HepG2 (cell line): ENCODE results near the gene PLCB1. TPM values are rescaled to one million over a fixed set of nuclear protein-coding genes. Genes with fewer than 3 reads are reported as not detected.

ENCODE experiments used
- ATAC-seq: fragments of 200-7000 bp; cut with Tn5 transposase; 3 replicates; pipeline ENCODE4 v1.9.1; 2020; ENCODE audit warnings: mild to moderate bottlenecking, moderate library complexity
- BruUV-seq: library from RNA; stranded (reverse); fragments of 400-500 nt; replicated peaks from 2 replicates; lab custom pipeline; 2021; lab: Mats Ljungman, UMichigan
- CTCF ChIA-PET: fragments of 300-600 bp; formaldehyde crosslinking; extraction: SDS; loops from one replicate; lab custom pipeline; 2021; ENCODE audit warnings: low total read pairs, inconsistent platforms, low intra/inter-chr PET ratio; lab: Yijun Ruan, JAX
- POLR2A ChIA-PET: fragments of 350-600 bp; sonication (Branson Sonifier 250); formaldehyde crosslinking; loops from one replicate; lab custom pipeline; 2020; ENCODE audit warnings: antibody characterized with exemption, inconsistent platforms; lab: Yijun Ruan, JAX
- DNase-seq: peaks from one replicate; pipeline ENCODE4 v3.0.0-alpha.2; 2015; ENCODE audit warnings: low spot score
- FAIRE-seq: peaks from 3 replicates; lab custom pipeline; 2011; peaks lifted over from hg19 to GRCh38; lab: Jason Lieb, UNC
- H2AFZ ChIP-seq: one replicate; pipeline ENCODE4 v1.6.1; 2011; ENCODE audit warnings: low read length, inconsistent platforms
- H3K27ac ChIP-seq: fragments of 300-600 bp; 3 replicates; pipeline ENCODE4 v1.8.0; 2011; ENCODE audit warnings: mixed run types, mild to moderate bottlenecking, mixed read lengths, low read length, inconsistent platforms; ENCODE audit not compliant: insufficient read depth; ENCODE audit errors: extremely low read length
- H3K27me3 ChIP-seq, 2 experiments: fragments of 200-600 bp in 1 of 2; 2 replicates in 1 of 2; 3 replicates in 1 of 2; pipeline versions ENCODE4 v1.6.0 to v1.8.0; 2011; ENCODE audit warnings: low read length in 2 of 2, mild to moderate bottlenecking in 2 of 2, moderate library complexity in 2 of 2, inconsistent platforms in 1 of 2; ENCODE audit not compliant: insufficient read depth in 2 of 2, control insufficient read depth in 1 of 2
- H3K36me3 ChIP-seq, 2 experiments: fragments of 200-600 bp in 1 of 2; replicated peaks in 1 of 2; 2 replicates in 1 of 2; 3 replicates in 1 of 2; pipeline versions ENCODE4 v1.5.1 to v1.8.0; 2011; ENCODE audit warnings: low read length in 2 of 2, inconsistent platforms in 1 of 2; ENCODE audit not compliant: insufficient read depth in 2 of 2, control insufficient read depth in 1 of 2
- H3K4me1 ChIP-seq: 2 replicates; pipeline ENCODE4 v1.5.1; 2012; ENCODE audit warnings: low read length, inconsistent platforms; ENCODE audit not compliant: insufficient read depth
- H3K4me2 ChIP-seq: 2 replicates; pipeline ENCODE4 v1.6.0; 2011; ENCODE audit warnings: low read depth, low read length, inconsistent platforms
- H3K4me3 ChIP-seq, 3 experiments: fragments of 200-600 bp in 1 of 3; sonication (generic), shearing (Covaris generic) in 1 of 3; replicated peaks in 1 of 3; 2 replicates each; pipeline ENCODE4 v1.5.1; 2011 to 2016; ENCODE audit warnings: low read length in 3 of 3, inconsistent platforms in 2 of 3, low read depth in 2 of 3, mild to moderate bottlenecking in 2 of 3, control low read depth in 1 of 3, mixed read lengths in 1 of 3; ENCODE audit not compliant: insufficient read depth in 1 of 3
- H3K79me2 ChIP-seq: one replicate; pipeline ENCODE4 v1.6.1; 2011; ENCODE audit warnings: low read length, inconsistent platforms; ENCODE audit not compliant: insufficient read depth
- H3K9ac ChIP-seq: 2 replicates; pipeline ENCODE4 v1.6.0; 2011; ENCODE audit warnings: mild to moderate bottlenecking, low read depth, low read length, inconsistent platforms; ENCODE audit not compliant: insufficient read depth
- H3K9me3 ChIP-seq: 2 replicates; pipeline ENCODE4 v1.5.1; 2012; ENCODE audit warnings: mild to moderate bottlenecking, low read length
- H4K20me1 ChIP-seq: 2 replicates; pipeline ENCODE4 v1.6.0; 2011; ENCODE audit warnings: inconsistent platforms, mild to moderate bottlenecking, low read length, moderate library complexity; ENCODE audit not compliant: insufficient read depth
- CBX2 ChIP-seq, 2 experiments: fragments of 200-600 bp in 1 of 2; sonication (generic); formaldehyde crosslinking in 1 of 2; IDR thresholded peaks; 2 replicates each; pipeline versions ENCODE4 v1.7.0 to v1.8.1; 2018 to 2022; ENCODE audit warnings: low read depth in 2 of 2, low read length in 1 of 2, mild to moderate bottlenecking in 1 of 2, missing genetic modification reagents in 1 of 2
- CENPT ChIP-seq: sonication (generic); formaldehyde crosslinking; IDR thresholded peaks from 2 replicates; pipeline ENCODE4 v1.8.0; 2022; ENCODE audit warnings: low read depth, mild to moderate bottlenecking, moderate library complexity, missing genetic modification reagents
- CHD4 ChIP-seq: fragments of 200-600 bp; sonication (generic); IDR thresholded peaks from 2 replicates; pipeline ENCODE4 v1.7.0; 2017; ENCODE audit warnings: mild to moderate bottlenecking, low read length, borderline replicate concordance
- CSRNP1 ChIP-seq: sonication (generic); formaldehyde crosslinking; IDR thresholded peaks from 2 replicates; pipeline ENCODE4 v1.8.1; 2023; ENCODE audit warnings: mild to moderate bottlenecking, missing genetic modification reagents
- CSRNP2 ChIP-seq: sonication (generic); formaldehyde crosslinking; conservative IDR thresholded peaks from 2 replicates; pipeline ENCODE4 v1.8.0; 2022; ENCODE audit warnings: low read depth, missing genetic modification reagents
- DZIP1 ChIP-seq: sonication (generic); formaldehyde crosslinking; IDR thresholded peaks from 2 replicates; pipeline ENCODE4 v1.5.0; 2020; ENCODE audit warnings: mild to moderate bottlenecking, missing genetic modification reagents
- GATA4 ChIP-seq: sonication (generic); IDR thresholded peaks from 2 replicates; pipeline ENCODE4 v1.6.1; 2016; ENCODE audit warnings: antibody characterized with exemption, low read depth, borderline replicate concordance
- HOXA9 ChIP-seq: sonication (generic); formaldehyde crosslinking; IDR thresholded peaks from 2 replicates; pipeline ENCODE4 v1.8.1; 2022; ENCODE audit warnings: missing genetic modification reagents, mild to moderate bottlenecking, moderate library complexity, borderline replicate concordance
- NCOA5 ChIP-seq: sonication (generic); formaldehyde crosslinking; IDR thresholded peaks from 2 replicates; pipeline ENCODE4 v1.4.0; 2020; ENCODE audit warnings: missing genetic modification reagents
- NR2F2 ChIP-seq: IDR thresholded peaks from 2 replicates; pipeline ENCODE4 v1.6.1; 2012; ENCODE audit warnings: low read depth, inconsistent platforms, borderline replicate concordance
- RARA ChIP-seq: IDR thresholded peaks from 2 replicates; pipeline ENCODE4 v1.6.1; 2016; ENCODE audit warnings: missing genetic modification reagents, missing compliant biosample characterization
- SMAD1 ChIP-seq: sonication (generic); formaldehyde crosslinking; IDR thresholded peaks from 2 replicates; pipeline ENCODE4 v1.4.0; 2020; ENCODE audit warnings: missing genetic modification reagents, low read depth, mild to moderate bottlenecking, borderline replicate concordance
- ZFP37 ChIP-seq: sonication (generic); formaldehyde crosslinking; IDR thresholded peaks from 2 replicates; pipeline ENCODE4 v1.4.0; 2020; ENCODE audit warnings: missing genetic modification reagents, borderline replicate concordance
- ZNF256 ChIP-seq: sonication (generic); formaldehyde crosslinking; conservative IDR thresholded peaks from 2 replicates; pipeline ENCODE4 v1.4.0; 2020; ENCODE audit warnings: missing genetic modification reagents
- ZNF674 ChIP-seq: sonication (generic); formaldehyde crosslinking; IDR thresholded peaks from 2 replicates; pipeline ENCODE4 v1.5.0; 2020; ENCODE audit warnings: low read depth, mild to moderate bottlenecking, missing genetic modification reagents
- WGBS: methylation state at CpG from one replicate; pipeline ENCODE4 v1.1.6; 2017; ENCODE audit warnings: low lambda C conversion rate; 5-methylcytosine and 5-hydroxymethylcytosine counted together
- in situ Hi-C: cut with HindIII; loops from 2 replicates; pipeline ENCODE4 v1.10.0; 2017; ENCODE audit warnings: low pct_unique_long_range_greater_than_20kb; ENCODE audit not compliant: extremely low pct_ligation_motif_present
- intact Hi-C: fragments of 100-400 bp; cut with micrococcal nuclease; formaldehyde crosslinking; loops from one replicate; pipeline ENCODE4 v1.10.0; 2022; ENCODE audit not compliant: unreplicated experiment
- polyA plus RNA-seq, 8 experiments: library from polyadenylated mRNA; depleted of rRNA in 3 of 8; stranded (reverse) in 7 of 8; unstranded in 1 of 8; fragments of >200 nt; fragmentation: Illumina TruSeq in 4 of 8; extraction: Trizol in 4 of 8; gene quantifications; 2 replicates each; pipeline versions ENCODE4 v1.2.1 to v1.2.3, GENCODE V29; 2011 to 2016; ENCODE audit warnings: low read depth in 4 of 8, missing spikeins in 1 of 8, mixed read lengths in 1 of 8; ENCODE audit not compliant: insufficient read depth in 1 of 8
- total RNA-seq, 5 experiments: library from RNA; depleted of rRNA; stranded (reverse); fragments of >200 nt; fragmentation: Illumina TruSeq; extraction: Trizol; gene quantifications; 2 replicates each; pipeline ENCODE4 v1.2.3, GENCODE V29; 2016; ENCODE audit warnings: low read depth in 1 of 5
- TF ChIP-seq, protein P1 (sequence below): sonication (generic); formaldehyde crosslinking; IDR thresholded peaks from 2 replicates; pipeline ENCODE4 v1.8.1; 2023; ENCODE audit warnings: mild to moderate bottlenecking, moderate library complexity, missing genetic modification reagents

The PLCB1 gene
- total and polyA plus RNA-seq, 2 of the 13 experiments (the other 11 are each of a cell fraction or from before 2014, with no cell fraction given) = 42.4 to 55.9 TPM

DNA sequence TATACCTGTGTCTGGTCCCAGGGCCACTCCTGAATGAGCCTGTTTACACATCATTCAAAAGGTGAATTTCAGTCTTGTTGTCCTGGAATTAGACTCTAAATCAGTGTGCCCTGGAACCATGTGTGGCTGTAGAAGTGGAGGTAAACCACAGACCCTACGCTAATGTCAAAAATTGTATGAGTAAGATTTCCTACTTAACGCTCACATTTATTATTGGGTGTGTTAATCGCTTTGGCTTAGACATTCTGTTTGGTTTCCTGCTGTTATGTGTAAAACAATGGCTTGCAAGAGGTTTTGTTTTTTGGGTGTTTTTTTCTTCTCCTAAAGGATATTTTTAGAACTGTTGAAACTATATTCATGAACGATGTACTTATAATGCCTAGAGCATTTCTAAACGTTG lies 19.3 kb downstream of the PLCB1 start (continued):
- TF ChIP-seq SMAD1 (CRISPR knock-in tag) = no peak
- TF ChIP-seq CSRNP1 (CRISPR knock-in tag) = no peak
- TF ChIP-seq, protein P1, sequence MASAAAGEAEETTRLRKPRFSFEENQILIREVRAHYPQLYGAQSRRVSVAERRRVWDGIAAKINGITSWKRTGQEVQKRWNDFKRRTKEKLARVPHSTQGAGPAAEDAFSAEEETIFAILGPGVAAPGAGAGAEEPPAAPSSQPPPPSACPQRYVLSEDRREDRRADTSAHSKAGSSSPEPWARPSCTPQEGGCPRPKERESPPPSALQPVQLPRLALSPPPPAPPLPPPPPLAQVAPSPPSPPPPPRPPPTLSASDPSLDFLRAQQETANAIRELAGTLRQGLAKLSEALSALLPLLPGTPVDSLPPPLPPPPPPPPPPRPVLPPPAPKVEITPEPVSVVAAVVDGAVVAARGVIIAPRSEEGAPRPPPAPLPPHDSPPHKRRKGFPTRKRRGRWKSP = no peak
- TF ChIP-seq, all 625 proteins: peak for 0

DNA sequence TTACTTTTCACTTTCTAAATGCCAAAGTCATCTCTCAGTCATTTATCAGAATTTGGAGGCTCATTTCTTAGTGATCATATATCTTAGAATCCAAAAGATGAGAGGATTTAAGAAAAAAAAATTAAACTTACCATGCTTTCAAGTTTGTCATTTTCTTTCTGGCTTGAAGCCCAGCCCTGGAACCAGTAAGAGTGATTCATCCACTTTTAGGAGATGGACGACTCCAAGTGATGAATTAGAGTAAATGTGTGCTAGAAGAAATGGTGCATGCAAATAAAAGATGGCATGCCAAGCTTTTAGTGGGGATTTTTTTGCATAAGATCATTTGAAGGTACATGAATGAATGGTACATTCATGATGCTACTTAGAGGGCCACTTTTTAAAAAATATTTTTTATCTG lies 20.1 kb downstream of the PLCB1 start:
- no TSS peak for BruUV-seq
- Histone ChIP-seq H3K36me3 (peaks cover 1 to 38% of the 10 kb centered on the region in 2 experiments; a peak in 4 of 5 replicates), H3K27ac (no peak overlapping the region), H3K9me3 (no peaks in the 10 kb centered on the region), H3K4me3 (no peak overlapping the region), H3K27me3 (no peaks in the 10 kb centered on the region), H3K9ac (no peak overlapping the region), H3K79me2 (peaks cover 38% of the 10 kb centered on the region), H2AFZ (no peak overlapping the region), H3K4me1 (peaks cover 45% of the 10 kb centered on the region), H4K20me1 (no peaks in the 10 kb centered on the region), H3K4me2 (no peak overlapping the region)
- in situ Hi-C loops (loop anchor here (5.0 kb wide), 1 partner anchor 85 kb away; no protein-coding TSS in a partner anchor), intact Hi-C loops (loop anchor here (1.0 kb wide), 1 partner anchor 86 kb away; no protein-coding TSS in a partner anchor)
- WGBS = 90% methylated on average over 1 of the region's 1 CpG
- FAIRE-seq (no peak), DNase-seq (no peak), ATAC-seq (no peak)
- ChIA-PET POLR2A (no interaction called here), CTCF (no interaction called here)
- TF ChIP-seq NCOA5 (CRISPR knock-in tag) (no peak), CBX2 (IDR thresholded peaks at IDR 0.05; ENCODE audit: low read depth, low read length) (no peak), CBX2 (CRISPR knock-in tag; IDR thresholded peaks at IDR 0.05; ENCODE audit: low read depth) (no peak), CSRNP2 (CRISPR knock-in tag) (no peak), GATA4 (no peak), CENPT (CRISPR knock-in tag) (no peak), CHD4 (no peak), HOXA9 (CRISPR knock-in tag) (no peak), RARA (no peak), DZIP1 (CRISPR knock-in tag) (no peak), ZNF674 (CRISPR knock-in tag) (no peak), ZNF256 (CRISPR knock-in tag) (no peak), NR2F2 (no peak), ZFP37 (CRISPR knock-in tag) (no peak)
